Measurements from ENCODE around the gene HOGA1.

- no peak for TF ChIP-seq CTCF (conservative IDR thresholded peaks at IDR 0.05)
- TF ChIP-seq EZH2 (IDR thresholded peaks at IDR 0.05; ENCODE audit: low read depth): no peak
Observed at GRCh38 chr10:97578171-97578844, 5.9 kb upstream of the HOGA1 start.

Measured in PC-9 (cell line).